Heart left ventricle (tissue), 16 donors: ENCODE measurements around the gene SSNA1. TPM values are rescaled to one million over a fixed set of nuclear protein-coding genes. Genes with fewer than 3 reads are reported as not detected.

Experiments
- ATAC-seq, 4 donors: fragments of 200-7000 bp; cut with Tn5 transposase; one replicate each; pipeline ENCODE4 v1.9.1; 2020 to 2022; ENCODE audit warnings: moderate library complexity in 4 of 4, mild to moderate bottlenecking in 3 of 4, moderate number of reproducible peaks in 1 of 4
- DNase-seq, 5 donors: peaks; one replicate each; pipeline ENCODE4 v3.0.0-alpha.2; 2020
- H3K27ac ChIP-seq, 12 donors: fragments of 200-600 bp; sonication (generic) in 4 of 12; one replicate each; pipeline versions ENCODE4 v1.5.0 to v1.8.0; 2016 to 2022; ENCODE audit warnings: mild to moderate bottlenecking in 2 of 12
- H3K27me3 ChIP-seq, 9 donors: fragments of 200-600 bp; sonication (generic) in 2 of 9; one replicate each; pipeline versions ENCODE4 v1.5.1 to v1.8.0; 2016 to 2022; ENCODE audit warnings: mild to moderate bottlenecking in 3 of 9
- H3K36me3 ChIP-seq, 9 donors: fragments of 200-600 bp; sonication (generic) in 2 of 9; one replicate each; pipeline versions ENCODE4 v1.5.0 to v1.8.0; 2018 to 2022; ENCODE audit warnings: mild to moderate bottlenecking in 2 of 9
- H3K4me1 ChIP-seq, 12 donors: fragments of 200-600 bp; sonication (generic) in 4 of 12; one replicate each; pipeline versions ENCODE4 v1.5.0 to v1.8.0; 2016 to 2022; ENCODE audit warnings: mild to moderate bottlenecking in 3 of 12
- H3K4me3 ChIP-seq, 12 donors: fragments of 200-600 bp; sonication (generic) in 4 of 12; one replicate each; pipeline versions ENCODE4 v1.5.0 to v1.8.0; 2017 to 2022; ENCODE audit warnings: mild to moderate bottlenecking in 9 of 12, moderate library complexity in 4 of 12
- H3K9me3 ChIP-seq, 12 donors: fragments of 200-600 bp; sonication (generic) in 4 of 12; one replicate each; pipeline versions ENCODE4 v1.5.0 to v1.8.0; 2016 to 2022; ENCODE audit warnings: mild to moderate bottlenecking in 1 of 12
- CTCF ChIP-seq, 12 donors: fragments of 200-600 bp; sonication (generic) in 4 of 12; IDR thresholded peaks; one replicate each; pipeline versions ENCODE4 v1.5.0 to v1.8.0; 2018 to 2022; ENCODE audit warnings: antibody characterized with exemption in 12 of 12, mild to moderate bottlenecking in 5 of 12
- POLR2A ChIP-seq, 2 donors: fragments of 450-650 bp; IDR thresholded peaks; one replicate each; pipeline ENCODE4 v1.6.1; 2017; ENCODE audit warnings: antibody characterized with exemption in 2 of 2, mild to moderate bottlenecking in 2 of 2, moderate library complexity in 2 of 2
- WGBS, 4 donors: extraction: QIAGEN DNeasy Blood & Tissue Kit in 2 of 4; methylation state at CpG; one replicate each; pipeline versions ENCODE4 v1.1.5 to v1.1.7; 2013 to 2018; 5-methylcytosine and 5-hydroxymethylcytosine counted together
- intact Hi-C, 10 donors: fragments of 100-400 bp; cut with DNase I; formaldehyde crosslinking; loops; one replicate each; pipeline versions ENCODE4 v1.11.1 to v1.14.2; 2022
- polyA plus RNA-seq, 2 donors: library from polyadenylated mRNA; stranded (reverse); fragments of 200-250 nt; gene quantifications; one replicate each; pipeline ENCODE4 v1.2.3, GENCODE V29; 2013
- total RNA-seq, 9 donors: library from RNA; depleted of rRNA in 2 of 9; stranded (reverse); fragments of >200 nt in 2 of 9; fragmentation: NEBNext Ultra II Directional in 3 of 9; extraction: Animal tissue kit (Norgen Biotek cat#: 25700) in 3 of 9; gene quantifications; one replicate each; pipeline versions ENCODE4 v1.1.0 to v1.2.4, GENCODE V29; 2016 to 2023
- donor health status: ischemic (EF 13 %, LVEDD 7.1; RV severe dilation, severe dysfunction).
- donor health status: healthy with polysubstance abuse.
- donor health status: DM: no; HTN: yes; CAD: no.
- donor health status: DM: no; HTN: no; CAD: no.
- donor health status: ischemic (EF 25% LVEDD 6.9; RV normal size, moderate dysfunction).
- donor health status: ischemic (EF 25% LVEDD 5.7; RV mildly dilated, moderate dysfunction).
- donor health status: healthy.
- donor health status: DM: yes; HTN: yes; CAD: no.
- donor health status: ischemic (EF 35%, LVEDD 5.7; RV mildly dilated, moderate dysfunction).
- donor health status: nonischemic (EF 11% LVEDD 7.7; RV severe dilation, severe dysfunction).
- donor health status: DM: yes; HTN: yes; CAD: no.
- donor health status: PGD.
- donor health status: ischemic (EF 29% LVEDD 5.4; RV normal size, mild dysfunction).
- donor health status: nonischemic (EF 23%, LVEDD 6.1; RV moderate dilation, normal function).

The SSNA1 gene
- total and polyA plus RNA-seq, 11 donors: 46.0 to 161 (median 67.7) TPM

DNA sequence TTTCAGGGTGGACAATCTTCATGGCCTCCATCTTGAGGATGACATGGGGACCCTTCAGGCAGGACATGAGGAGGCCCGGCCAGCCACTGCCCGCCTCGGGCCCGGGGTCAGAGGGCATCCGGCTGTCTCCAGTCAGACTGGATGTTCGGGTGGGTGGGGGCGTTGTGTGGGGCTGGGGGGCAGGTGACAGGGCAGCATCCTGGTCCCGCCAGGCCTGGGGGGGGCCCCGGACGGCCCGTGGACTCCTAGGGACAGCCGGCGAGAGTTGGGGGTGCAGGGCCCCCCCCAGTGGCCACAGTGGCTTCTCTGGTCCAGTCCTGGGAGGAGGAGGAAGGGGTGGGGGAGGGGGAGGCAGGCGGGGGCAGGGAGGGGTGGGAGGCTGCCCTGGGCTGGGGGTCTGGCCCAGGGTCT lies 32.6 kb downstream of the SSNA1 start:
- H3K4me1 ChIP-seq: peaks cover 2 to 55% (median 38%) of the 10 kb centered on the region in 12 donors
- H3K27ac ChIP-seq: peak overlapping the region in 10 of 12 donors; percentile 28 to 85 (median 63)
- ATAC-seq (no peak), DNase-seq (no peak)
- intact Hi-C loops: loop anchor here in 3 of 10 donors (5.0 to 10.0 kb wide), 2 partner anchors 34 to 436 kb away; partner anchors contain the start of genes ANAPC2 (in 2 of the 3) and SSNA1 (in 2 of the 3)
- H3K9me3 ChIP-seq: no peaks in the 10 kb centered on the region
- 58 to 76% (median 72%) methylated on average over 9 to 14 of the region's 14 CpGs; no CpG with 5 or more reads in 1 of the 4 donors for WGBS, 4 donors
- H3K27me3 ChIP-seq: peaks cover 0 to 4% (median 0%) of the 10 kb centered on the region in 9 donors
- TF ChIP-seq POLR2A (IDR thresholded peaks at IDR 0.05) (no peak), CTCF (IDR thresholded peaks at IDR 0.05) (no peak)
- H3K4me3 ChIP-seq: peak overlapping the region in 9 of 12 donors; percentile 37 to 68 (median 51)
- peaks cover 0 to 3% (median 0%) of the 10 kb centered on the region in 9 donors for H3K36me3 ChIP-seq

- DNase-seq (no peak), ATAC-seq (no peak)
- intact Hi-C loops: loop anchor here in 3 of 10 donors (2.0 to 10.0 kb wide), 3 partner anchors 17 to 437 kb away; partner anchors contain the start of genes ANAPC2 (in 2 of the 3), NDOR1 (in 2 of the 3), SSNA1 (in 2 of the 3) and TMEM203 (in 2 of the 3)
- no peak for TF ChIP-seq POLR2A (IDR thresholded peaks at IDR 0.05)
- no peak for TF ChIP-seq CTCF (IDR thresholded peaks at IDR 0.05)
- Histone ChIP-seq H3K9me3 (no peaks in the 10 kb centered on the region), H3K4me3 (peak overlapping the region; percentile 11 to 68 (median 50)), H3K27me3 (peaks cover 0 to 4% (median 0%) of the 10 kb centered on the region in 9 donors), H3K36me3 (no peaks in the 10 kb centered on the region), H3K27ac (peak overlapping the region in 11 of 12 donors; percentile 28 to 85 (median 63)), H3K4me1 (peaks cover 2 to 54% (median 38%) of the 10 kb centered on the region in 12 donors)
- WGBS, 4 donors: 3 to 14% (median 6%) methylated on average over 18 to 61 of the region's 61 CpGs
These were observed 33.1 kb downstream of the SSNA1 start for GRCh38 chr9:137221506-137222111.

GRCh38 chr9:137222190-137223077 lies 34.0 kb downstream of the SSNA1 start, which contains the start of gene RNF208:
Gene RNF208 (minus strand): TSS chr9:137222240. CDS start chr9:137221212, 1,028 bp downstream.
- Histone ChIP-seq H3K36me3 (no peaks in the 10 kb centered on the region), H3K9me3 (no peaks in the 10 kb centered on the region), H3K27ac (peak within 1 kb of the TSS; percentile 51 to 95 (median 94)), H3K27me3 (peaks cover 0 to 4% (median 0%) of the 10 kb centered on the region in 9 donors), H3K4me1 (peaks cover 2 to 50% (median 32%) of the 10 kb centered on the region in 12 donors), H3K4me3 (peak within 1 kb of the TSS; percentile 36 to 92 (median 74))
- intact Hi-C loops: loop anchor here in 3 of 10 donors (1.0 to 10.0 kb wide), 5 partner anchors 18 to 438 kb away; partner anchors contain the start of genes ANAPC2 (in 3 of the 3), SSNA1 (in 3 of the 3), NDOR1 (in 2 of the 3) and TMEM203 (in 2 of the 3)
- peak in 1 of 12 donors; percentile 17 for TF ChIP-seq CTCF (IDR thresholded peaks at IDR 0.05)
- TF ChIP-seq POLR2A (IDR thresholded peaks at IDR 0.05): no peak
- ATAC-seq (peak in 3 of 4 donors; percentile 0 to 9 (median 1)), DNase-seq (no peak)
- 4 to 16% (median 4%) methylated on average over 5 to 88 of the region's 88 CpGs for WGBS, 4 donors
